Activated naive CD8-positive, alpha-beta T cell treated with anti-CD3 and anti-CD28 coated beads for 36 hours (primary cell): ENCODE data around the gene ARHGAP23. TPM values are rescaled to one million over a fixed set of nuclear protein-coding genes. Genes with fewer than 3 reads are reported as not detected.
"Not testable (repeated sequence)": the region's sequence is repeated elsewhere in the genome, so short reads cannot be mapped to it uniquely, and the experiment has no call there.

ENCODE experiments used
- DNase-seq: peaks from one replicate; pipeline ENCODE4 v3.0.0; 2021
- H3K27ac Mint-ChIP-seq: one replicate; pipeline ENCODE4 v1.8.0; 2022; ENCODE audit warnings: mild to moderate bottlenecking, moderate library complexity, mixed read lengths
- H3K27me3 Mint-ChIP-seq: one replicate; pipeline ENCODE4 v1.8.0; 2022; ENCODE audit warnings: mild to moderate bottlenecking, mixed read lengths
- H3K36me3 Mint-ChIP-seq: one replicate; pipeline ENCODE4 v1.8.0; 2021; ENCODE audit warnings: mild to moderate bottlenecking, mixed read lengths
- H3K4me1 Mint-ChIP-seq: one replicate; pipeline ENCODE4 v1.8.0; 2021; ENCODE audit warnings: mixed read lengths
- H3K4me3 Mint-ChIP-seq: one replicate; pipeline ENCODE4 v1.8.0; 2022; ENCODE audit warnings: mild to moderate bottlenecking, moderate library complexity, mixed read lengths
- H3K9me3 Mint-ChIP-seq: one replicate; pipeline ENCODE4 v1.8.0; 2022; ENCODE audit warnings: mixed read lengths
- total RNA-seq, 2 experiments: library from RNA; stranded (reverse); gene quantifications; one replicate each; pipeline ENCODE4 v1.2.3, GENCODE V29; 2021

ARHGAP23 gene
- total RNA-seq, 2 experiments from 2014 or later = 0.08 to 0.66 TPM

- Mint-ChIP-seq H3K27me3 (peaks cover 31% of the 10 kb centered on the region), H3K4me3 (no peak overlapping the region), H3K4me1 (peaks cover 7% of the 10 kb centered on the region), H3K36me3 (no peaks in the 10 kb centered on the region), H3K9me3 (no peaks in the 10 kb centered on the region), H3K27ac (no peak overlapping the region)
- no peak for DNase-seq
These were observed 30.3 kb downstream of the ARHGAP23 start for GRCh38 chr17:38458521-38458920.

GRCh38 chr17:38459567-38459966 lies 31.3 kb downstream of the ARHGAP23 start:
- Mint-ChIP-seq H3K27me3 (peaks cover 25% of the 10 kb centered on the region), H3K4me3 (no peak overlapping the region), H3K9me3 (no peaks in the 10 kb centered on the region), H3K27ac (no peak overlapping the region), H3K36me3 (no peaks in the 10 kb centered on the region), H3K4me1 (peaks cover 5% of the 10 kb centered on the region)
- no peak for DNase-seq

- no peaks in the 10 kb centered on the region for H3K36me3 Mint-ChIP-seq
- no peaks in the 10 kb centered on the region for H3K4me1 Mint-ChIP-seq
- no peaks in the 10 kb centered on the region for H3K9me3 Mint-ChIP-seq
- no peak for DNase-seq
- H3K4me3 Mint-ChIP-seq = no peak overlapping the region
- H3K27ac Mint-ChIP-seq = no peak overlapping the region
- peaks cover 18% of the 10 kb centered on the region for H3K27me3 Mint-ChIP-seq
These were observed 31.9 kb downstream of the ARHGAP23 start for GRCh38 chr17:38460082-38460715.

GRCh38 chr17:38460716-38461630 lies 32.7 kb downstream of the ARHGAP23 start:
- Mint-ChIP-seq H3K27me3 (peaks cover 16% of the 10 kb centered on the region), H3K36me3 (no peaks in the 10 kb centered on the region), H3K27ac (no peak overlapping the region), H3K4me3 (no peak overlapping the region), H3K4me1 (no peaks in the 10 kb centered on the region), H3K9me3 (no peaks in the 10 kb centered on the region)
- DNase-seq = no peak

GRCh38 chr17:38461683-38462082 lies 33.4 kb downstream of the ARHGAP23 start:
- Mint-ChIP-seq H3K4me1 (no peaks in the 10 kb centered on the region), H3K27ac (no peak overlapping the region), H3K27me3 (peaks cover 11% of the 10 kb centered on the region), H3K4me3 (no peak overlapping the region), H3K36me3 (no peaks in the 10 kb centered on the region), H3K9me3 (no peaks in the 10 kb centered on the region)
- no peak for DNase-seq

GRCh38 chr17:38463451-38463858 lies 35.2 kb downstream of the ARHGAP23 start:
- H3K27me3 Mint-ChIP-seq = peaks cover 4% of the 10 kb centered on the region
- DNase-seq = no peak
- no peak overlapping the region for H3K4me3 Mint-ChIP-seq
- no peaks in the 10 kb centered on the region for H3K4me1 Mint-ChIP-seq
- H3K9me3 Mint-ChIP-seq = no peaks in the 10 kb centered on the region
- no peaks in the 10 kb centered on the region for H3K36me3 Mint-ChIP-seq
- H3K27ac Mint-ChIP-seq = no peak overlapping the region

GRCh38 chr17:38464251-38464722 lies 36.0 kb downstream of the ARHGAP23 start:
- Mint-ChIP-seq H3K36me3 (no peaks in the 10 kb centered on the region), H3K27ac (no peak overlapping the region), H3K4me1 (no peaks in the 10 kb centered on the region), H3K9me3 (no peaks in the 10 kb centered on the region), H3K27me3 (peaks cover 4% of the 10 kb centered on the region), H3K4me3 (no peak overlapping the region)
- DNase-seq = no peak

- Mint-ChIP-seq H3K27me3 (peaks cover 4% of the 10 kb centered on the region), H3K9me3 (no peaks in the 10 kb centered on the region), H3K4me3 (no peak overlapping the region), H3K36me3 (no peaks in the 10 kb centered on the region), H3K27ac (no peak overlapping the region), H3K4me1 (no peaks in the 10 kb centered on the region)
- DNase-seq = no peak
These were observed 36.6 kb downstream of the ARHGAP23 start for GRCh38 chr17:38464723-38465390.

- Mint-ChIP-seq H3K27ac (no peak overlapping the region), H3K4me3 (no peak overlapping the region), H3K27me3 (peaks cover 8% of the 10 kb centered on the region), H3K9me3 (no peaks in the 10 kb centered on the region), H3K36me3 (no peaks in the 10 kb centered on the region), H3K4me1 (no peaks in the 10 kb centered on the region)
- no peak for DNase-seq
These were observed 37.4 kb downstream of the ARHGAP23 start for GRCh38 chr17:38465391-38466345.

- H3K4me1 Mint-ChIP-seq = no peaks in the 10 kb centered on the region
- H3K4me3 Mint-ChIP-seq = no peak overlapping the region
- no peak for DNase-seq
- no peaks in the 10 kb centered on the region for H3K9me3 Mint-ChIP-seq
- no peaks in the 10 kb centered on the region for H3K36me3 Mint-ChIP-seq
- no peak overlapping the region for H3K27ac Mint-ChIP-seq
- H3K27me3 Mint-ChIP-seq = peaks cover 4% of the 10 kb centered on the region
These were observed 38.4 kb downstream of the ARHGAP23 start for GRCh38 chr17:38466346-38467315.

GRCh38 chr17:38467491-38467890 lies 39.2 kb downstream of the ARHGAP23 start:
- H3K4me3 Mint-ChIP-seq = no peak overlapping the region
- DNase-seq = no peak
- H3K4me1 Mint-ChIP-seq = no peaks in the 10 kb centered on the region
- no peaks in the 10 kb centered on the region for H3K9me3 Mint-ChIP-seq
- peaks cover 4% of the 10 kb centered on the region for H3K27me3 Mint-ChIP-seq
- no peaks in the 10 kb centered on the region for H3K36me3 Mint-ChIP-seq
- no peak overlapping the region for H3K27ac Mint-ChIP-seq

GRCh38 chr17:38469875-38470274 lies 41.6 kb downstream of the ARHGAP23 start:
- Mint-ChIP-seq H3K27ac (no peak overlapping the region), H3K36me3 (no peaks in the 10 kb centered on the region), H3K27me3 (peaks cover 4% of the 10 kb centered on the region), H3K9me3 (no peaks in the 10 kb centered on the region), H3K4me1 (no peaks in the 10 kb centered on the region), H3K4me3 (no peak overlapping the region)
- DNase-seq = no peak

- H3K4me3 Mint-ChIP-seq, DNase-seq, H3K36me3 Mint-ChIP-seq, H3K9me3 Mint-ChIP-seq, H3K27ac Mint-ChIP-seq, H3K4me1 Mint-ChIP-seq, H3K27me3 Mint-ChIP-seq: not testable (repeated sequence)
These were observed 43.0 kb downstream of the ARHGAP23 start for GRCh38 chr17:38471253-38471652.
